CD8-positive, alpha-beta memory T cell (primary cell): ENCODE results near the gene RNF150. TPM values are rescaled to one million over a fixed set of nuclear protein-coding genes. Genes with fewer than 3 reads are reported as not detected.
"Not testable (repeated sequence)": the region's sequence is repeated elsewhere in the genome, so short reads cannot be mapped to it uniquely, and the experiment has no call there.

ENCODE experiments used
- CTCF ChIA-PET: fragments of 350-600 bp; sonication (Branson Sonifier 250); formaldehyde crosslinking; loops from one replicate; lab custom pipeline; 2021; ENCODE audit warnings: antibody characterized with exemption; lab: Charles Lee
- POLR2A ChIA-PET: fragments of 350-600 bp; sonication (Branson Sonifier 250); formaldehyde crosslinking; loops from one replicate; lab custom pipeline; 2021; ENCODE audit warnings: antibody characterized with exemption; lab: Charles Lee
- DNase-seq, 5 donors: peaks; one replicate each; pipeline versions ENCODE4 v3.0.0 to v3.0.0-alpha.2; 2020 to 2022; ENCODE audit warnings: mixed read lengths in 1 of 5
- H3K27ac ChIP-seq: one replicate; pipeline ENCODE4 v1.7.0; 2013; ENCODE audit warnings: low read depth, mild to moderate bottlenecking, low read length, moderate library complexity
- H3K27me3 ChIP-seq: 2 replicates; pipeline ENCODE4 v1.7.0; 2013; ENCODE audit warnings: low read length, mild to moderate bottlenecking; ENCODE audit not compliant: insufficient read depth, poor library complexity, severe bottlenecking
- H3K36me3 ChIP-seq: 2 replicates; pipeline ENCODE4 v1.7.0; 2013; ENCODE audit warnings: mild to moderate bottlenecking, low read length, moderate library complexity; ENCODE audit not compliant: insufficient read depth
- H3K4me1 ChIP-seq: 2 replicates; pipeline ENCODE4 v1.7.0; 2013; ENCODE audit warnings: mild to moderate bottlenecking, low read length, moderate library complexity; ENCODE audit not compliant: insufficient read depth
- H3K4me3 ChIP-seq: 2 replicates; pipeline ENCODE4 v1.7.0; 2013; ENCODE audit warnings: mild to moderate bottlenecking, low read length
- H3K9me3 ChIP-seq: 2 replicates; pipeline ENCODE4 v1.7.0; 2013; ENCODE audit warnings: mild to moderate bottlenecking, low read length
- H3K27ac Mint-ChIP-seq, 8 donors: one replicate each; pipeline ENCODE4 v1.8.0; 2020 to 2021; ENCODE audit warnings: mixed read lengths in 8 of 8, mild to moderate bottlenecking in 6 of 8, inconsistent platforms in 3 of 8, moderate library complexity in 3 of 8
- H3K27me3 Mint-ChIP-seq, 2 donors: one replicate each; pipeline ENCODE4 v1.8.0; 2020 to 2021; ENCODE audit warnings: mixed read lengths in 2 of 2, mild to moderate bottlenecking in 1 of 2, moderate library complexity in 1 of 2
- H3K36me3 Mint-ChIP-seq, 3 donors: one replicate each; pipeline ENCODE4 v1.8.0; 2020 to 2021; ENCODE audit warnings: mixed read lengths in 3 of 3, inconsistent platforms in 1 of 3, mild to moderate bottlenecking in 1 of 3
- H3K4me1 Mint-ChIP-seq, 3 donors: one replicate each; pipeline ENCODE4 v1.8.0; 2020 to 2021; ENCODE audit warnings: mixed read lengths in 3 of 3, inconsistent platforms in 1 of 3, mild to moderate bottlenecking in 1 of 3
- H3K4me3 Mint-ChIP-seq, 7 donors: one replicate each; pipeline ENCODE4 v1.8.0; 2020 to 2021; ENCODE audit warnings: mixed read lengths in 7 of 7, mild to moderate bottlenecking in 6 of 7, moderate library complexity in 4 of 7, inconsistent platforms in 2 of 7
- H3K9me3 Mint-ChIP-seq, 5 donors: one replicate each; pipeline ENCODE4 v1.8.0; 2020 to 2022; ENCODE audit warnings: mixed read lengths in 5 of 5, mild to moderate bottlenecking in 3 of 5, moderate library complexity in 2 of 5, inconsistent platforms in 1 of 5
- polyA plus RNA-seq: library from polyadenylated mRNA; unstranded; fragments of 300-500 nt; fragmentation: Illumina TruSeq; gene quantifications from one replicate; pipeline ENCODE4 v1.2.3, GENCODE V29; 2021
- total RNA-seq, 2 experiments: library from RNA; stranded (reverse); gene quantifications; one replicate each; pipeline ENCODE4 v1.2.3, GENCODE V29; 2021

The RNF150 gene
- total and polyA plus RNA-seq, 3 experiments from 2014 or later = not detected

GRCh38 chr4:140816806-140817510 is 316.3 kb downstream of the RNF150 start:
- H3K4me1 Mint-ChIP-seq = no peaks in the 10 kb centered on the region

GRCh38 chr4:140813804-140814203 is 319.5 kb downstream of the RNF150 start:
- Mint-ChIP-seq H3K27me3 (peaks cover 0 to 14% of the 10 kb centered on the region in 2 donors), H3K9me3 (peaks cover 0 to 10% (median 0%) of the 10 kb centered on the region in 5 donors), H3K4me3 (no peak overlapping the region), H3K36me3 (no peaks in the 10 kb centered on the region), H3K4me1 (no peaks in the 10 kb centered on the region), H3K27ac (no peak overlapping the region)
- H3K9me3 ChIP-seq = no peaks in the 10 kb centered on the region
- H3K36me3 ChIP-seq = no peaks in the 10 kb centered on the region
- DNase-seq = no peak
- no peak overlapping the region for H3K4me3 ChIP-seq
- POLR2A ChIA-PET = no interaction called here
- CTCF ChIA-PET = interaction anchor here (0.7 kb wide), 1 partner anchor 13 kb away, joined by 3 read pairs; no protein-coding TSS in a partner anchor
- no peak overlapping the region for H3K27ac ChIP-seq
- no peaks in the 10 kb centered on the region for H3K27me3 ChIP-seq
- no peaks in the 10 kb centered on the region for H3K4me1 ChIP-seq

More at GRCh38 chr4:140816806-140817510, 316.3 kb downstream of the RNF150 start:
- peaks cover 0 to 6% of the 10 kb centered on the region in 2 donors for H3K27me3 Mint-ChIP-seq
- no peak overlapping the region for H3K4me3 ChIP-seq
- no peak overlapping the region for H3K27ac Mint-ChIP-seq
- H3K36me3 Mint-ChIP-seq = no peaks in the 10 kb centered on the region
- DNase-seq = no peak
- H3K9me3 ChIP-seq = no peaks in the 10 kb centered on the region
- no peak overlapping the region for H3K4me3 Mint-ChIP-seq
- POLR2A ChIA-PET = no interaction called here
- no peaks in the 10 kb centered on the region for H3K36me3 ChIP-seq
- CTCF ChIA-PET = no interaction called here
- peaks cover 0 to 4% (median 0%) of the 10 kb centered on the region in 5 donors for H3K9me3 Mint-ChIP-seq
- no peaks in the 10 kb centered on the region for H3K4me1 ChIP-seq
- no peaks in the 10 kb centered on the region for H3K27me3 ChIP-seq
- no peak overlapping the region for H3K27ac ChIP-seq

DNA sequence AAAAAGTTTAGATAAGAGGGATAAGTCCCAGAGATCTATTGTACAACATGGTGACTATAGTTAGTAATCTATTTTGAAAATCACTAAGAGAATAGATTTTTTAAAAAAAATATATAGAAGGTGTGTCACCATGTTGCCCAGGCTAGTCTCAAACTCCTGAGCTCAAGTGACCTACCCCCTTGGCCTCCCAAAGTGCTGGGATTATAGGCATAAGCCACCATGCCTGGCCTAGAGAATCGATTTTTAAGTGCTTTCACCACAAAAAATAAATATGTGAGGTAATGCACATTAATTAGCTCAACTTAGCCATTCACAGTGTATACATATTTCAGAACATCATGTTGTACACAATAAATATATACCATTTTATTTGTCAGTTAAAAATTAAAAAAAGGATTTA is 320.4 kb downstream of the RNF150 start:
- H3K4me1 ChIP-seq = no peaks in the 10 kb centered on the region
- no peak overlapping the region for H3K4me3 ChIP-seq
- H3K27ac ChIP-seq = no peak overlapping the region
- Mint-ChIP-seq H3K27ac (no peak overlapping the region), H3K9me3 (peaks cover 0 to 10% (median 0%) of the 10 kb centered on the region in 5 donors), H3K4me3 (no peak overlapping the region), H3K4me1 (no peaks in the 10 kb centered on the region), H3K27me3 (peaks cover 0 to 14% of the 10 kb centered on the region in 2 donors), H3K36me3 (no peaks in the 10 kb centered on the region)
- no peaks in the 10 kb centered on the region for H3K27me3 ChIP-seq
- DNase-seq = no peak
- no peaks in the 10 kb centered on the region for H3K9me3 ChIP-seq
- ChIA-PET POLR2A (no interaction called here), CTCF (no interaction called here)
- no peaks in the 10 kb centered on the region for H3K36me3 ChIP-seq

DNA sequence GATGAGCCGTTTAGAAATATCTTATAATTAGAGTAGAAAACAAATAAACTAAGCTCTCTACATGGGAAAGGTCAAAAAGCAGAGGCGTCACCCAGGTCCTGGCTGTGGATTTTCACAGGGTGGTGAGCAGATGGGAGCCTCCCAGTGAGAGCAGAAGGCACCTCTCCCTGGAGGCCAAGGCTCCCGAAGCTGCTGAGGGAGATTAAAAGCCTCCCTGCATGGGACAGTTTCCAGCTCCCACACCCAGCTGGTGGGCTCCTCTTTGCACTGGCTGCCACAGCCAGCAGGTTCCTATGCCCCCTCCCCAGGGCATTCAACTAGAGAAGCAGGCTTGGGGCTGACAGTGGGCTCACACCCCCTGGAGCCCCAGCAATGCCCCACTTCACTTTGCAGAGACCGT is 321.8 kb downstream of the RNF150 start:
- CTCF ChIA-PET = no interaction called here
- H3K4me1 ChIP-seq = no peaks in the 10 kb centered on the region
- H3K9me3 ChIP-seq = no peaks in the 10 kb centered on the region

DNA sequence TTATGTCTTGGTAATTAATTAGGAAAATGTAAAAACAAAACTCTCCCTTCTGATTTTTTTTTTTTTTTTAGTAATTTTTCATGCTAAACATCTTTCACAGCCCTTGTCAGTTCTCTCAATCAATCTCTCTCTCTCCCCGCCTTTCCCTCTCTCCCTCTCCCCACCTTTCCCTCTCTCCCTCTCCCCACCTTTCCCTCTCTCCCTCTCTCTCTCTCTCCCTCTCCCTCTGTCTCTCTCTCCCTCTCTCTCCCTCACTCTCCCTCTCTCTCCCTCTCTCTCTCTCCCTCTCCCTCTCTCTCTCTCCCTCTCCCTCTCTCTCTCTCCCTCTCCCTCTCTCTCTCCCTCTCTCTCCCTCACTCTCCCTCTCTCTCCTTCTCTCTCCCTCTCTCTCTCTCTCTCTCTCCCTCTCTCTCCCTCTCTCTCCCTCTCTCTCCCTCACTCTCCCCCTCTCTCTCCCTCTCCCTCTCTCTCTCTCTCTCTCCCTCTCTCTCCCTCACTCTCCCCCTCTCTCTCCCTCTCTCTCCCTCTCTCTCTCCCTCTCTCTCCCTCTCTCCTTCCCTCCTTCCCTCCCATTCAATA is 322.6 kb downstream of the RNF150 start:
- H3K4me3 Mint-ChIP-seq, H3K27me3 ChIP-seq, H3K9me3 Mint-ChIP-seq, H3K9me3 ChIP-seq, H3K36me3 ChIP-seq, H3K27ac Mint-ChIP-seq, H3K36me3 Mint-ChIP-seq, H3K4me1 ChIP-seq, DNase-seq, POLR2A ChIA-PET, H3K27ac ChIP-seq, H3K4me3 ChIP-seq, H3K4me1 Mint-ChIP-seq: not testable (repeated sequence)
- H3K27me3 Mint-ChIP-seq = peaks cover 0 to 14% of the 10 kb centered on the region in 2 donors
- CTCF ChIA-PET = interaction anchor here (0.6 to 0.7 kb wide), 2 partner anchors 9 to 12 kb away, joined by 3 to 4 read pairs; no protein-coding TSS in a partner anchor

More for the DNA sequence above, 321.8 kb downstream of the RNF150 start:
- Mint-ChIP-seq H3K4me3 (no peak overlapping the region), H3K36me3 (no peaks in the 10 kb centered on the region), H3K9me3 (peaks cover 0 to 8% (median 0%) of the 10 kb centered on the region in 5 donors), H3K27me3 (peaks cover 0 to 14% of the 10 kb centered on the region in 2 donors), H3K4me1 (no peaks in the 10 kb centered on the region), H3K27ac (no peak overlapping the region)
- Histone ChIP-seq H3K27ac (no peak overlapping the region), H3K4me3 (no peak overlapping the region), H3K36me3 (no peaks in the 10 kb centered on the region), H3K27me3 (no peaks in the 10 kb centered on the region)
- DNase-seq = no peak
- POLR2A ChIA-PET = no interaction called here

Other genes starting within 250 kb of the RNF150 start
- 10 to 100 TPM; 55.7 to 57.5 TPM for gene ZNF330, start 87.4 kb upstream of the RNF150 start, total RNA-seq
- 27.9 TPM for gene ZNF330, start 87.4 kb upstream of the RNF150 start, polyA plus RNA-seq